ENCODE measurements around the gene PAQR9.

DNA sequence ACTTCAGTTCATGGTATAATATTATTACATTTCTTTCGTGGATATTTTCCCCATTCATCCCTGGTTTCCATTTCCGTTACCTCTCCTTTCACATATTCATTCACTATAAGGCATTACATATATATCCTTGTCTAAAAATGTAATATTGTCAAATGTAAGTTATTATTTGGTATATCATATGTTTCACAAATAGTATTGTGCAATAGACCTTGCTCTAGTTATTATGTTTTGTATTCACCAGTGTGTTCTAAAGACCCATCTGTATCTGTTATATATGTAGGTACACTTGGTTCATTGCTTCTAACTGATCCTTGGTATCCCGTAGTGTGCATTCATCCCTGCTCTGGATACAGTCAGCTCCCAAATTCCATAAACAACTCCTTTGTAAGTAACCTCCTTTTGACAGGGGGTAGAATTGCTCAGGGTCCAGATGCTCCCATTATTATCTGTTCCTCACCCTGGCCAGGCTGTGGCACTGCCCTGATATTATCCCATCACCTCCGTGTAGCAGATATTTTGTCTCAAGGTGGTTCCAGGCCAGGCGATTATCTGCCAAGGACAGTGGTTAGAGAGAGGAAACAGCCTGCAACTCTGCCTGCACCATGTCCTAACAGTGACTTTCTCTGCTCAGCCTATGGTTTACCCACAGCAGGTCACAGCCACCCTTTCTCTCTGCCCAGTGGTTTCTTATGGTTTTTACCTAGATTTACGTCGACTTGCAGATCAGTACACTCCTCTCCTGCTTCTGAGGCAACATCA lies 29.2 kb downstream of the PAQR9 start:
- TF ChIP-seq, protein P1, sequence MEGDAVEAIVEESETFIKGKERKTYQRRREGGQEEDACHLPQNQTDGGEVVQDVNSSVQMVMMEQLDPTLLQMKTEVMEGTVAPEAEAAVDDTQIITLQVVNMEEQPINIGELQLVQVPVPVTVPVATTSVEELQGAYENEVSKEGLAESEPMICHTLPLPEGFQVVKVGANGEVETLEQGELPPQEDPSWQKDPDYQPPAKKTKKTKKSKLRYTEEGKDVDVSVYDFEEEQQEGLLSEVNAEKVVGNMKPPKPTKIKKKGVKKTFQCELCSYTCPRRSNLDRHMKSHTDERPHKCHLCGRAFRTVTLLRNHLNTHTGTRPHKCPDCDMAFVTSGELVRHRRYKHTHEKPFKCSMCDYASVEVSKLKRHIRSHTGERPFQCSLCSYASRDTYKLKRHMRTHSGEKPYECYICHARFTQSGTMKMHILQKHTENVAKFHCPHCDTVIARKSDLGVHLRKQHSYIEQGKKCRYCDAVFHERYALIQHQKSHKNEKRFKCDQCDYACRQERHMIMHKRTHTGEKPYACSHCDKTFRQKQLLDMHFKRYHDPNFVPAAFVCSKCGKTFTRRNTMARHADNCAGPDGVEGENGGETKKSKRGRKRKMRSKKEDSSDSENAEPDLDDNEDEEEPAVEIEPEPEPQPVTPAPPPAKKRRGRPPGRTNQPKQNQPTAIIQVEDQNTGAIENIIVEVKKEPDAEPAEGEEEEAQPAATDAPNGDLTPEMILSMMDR (IDR thresholded peaks at IDR 0.05), result no peak
- TF ChIP-seq POLR2A (IDR thresholded peaks at IDR 0.05), result no peak

Measured in breast epithelium (tissue), 3 donors.